Fibroblast of pulmonary artery (primary cell): Measurements from ENCODE around the gene KRTAP3-1.

Experiments used
- DNase-seq: peaks from one replicate; pipeline ENCODE4 v3.0.0-alpha.2; 2010; ENCODE audit warnings: low read depth
- H3K4me3 ChIP-seq: replicated peaks from 2 replicates; pipeline ENCODE4 v1.5.1; 2011; ENCODE audit warnings: low read depth, mild to moderate bottlenecking, control low read depth, low read length, moderate library complexity
- TF ChIP-seq, protein P1 (sequence below): IDR thresholded peaks from 2 replicates; pipeline ENCODE4 v1.5.1; 2011; ENCODE audit warnings: mild to moderate bottlenecking, control low read depth, low read length, inconsistent platforms; ENCODE audit errors: missing control alignments

Gene KRTAP3-1

GRCh38 chr17:41020336-41020735 lies 11.4 kb upstream of the KRTAP3-1 start:
- TF ChIP-seq, protein P1, sequence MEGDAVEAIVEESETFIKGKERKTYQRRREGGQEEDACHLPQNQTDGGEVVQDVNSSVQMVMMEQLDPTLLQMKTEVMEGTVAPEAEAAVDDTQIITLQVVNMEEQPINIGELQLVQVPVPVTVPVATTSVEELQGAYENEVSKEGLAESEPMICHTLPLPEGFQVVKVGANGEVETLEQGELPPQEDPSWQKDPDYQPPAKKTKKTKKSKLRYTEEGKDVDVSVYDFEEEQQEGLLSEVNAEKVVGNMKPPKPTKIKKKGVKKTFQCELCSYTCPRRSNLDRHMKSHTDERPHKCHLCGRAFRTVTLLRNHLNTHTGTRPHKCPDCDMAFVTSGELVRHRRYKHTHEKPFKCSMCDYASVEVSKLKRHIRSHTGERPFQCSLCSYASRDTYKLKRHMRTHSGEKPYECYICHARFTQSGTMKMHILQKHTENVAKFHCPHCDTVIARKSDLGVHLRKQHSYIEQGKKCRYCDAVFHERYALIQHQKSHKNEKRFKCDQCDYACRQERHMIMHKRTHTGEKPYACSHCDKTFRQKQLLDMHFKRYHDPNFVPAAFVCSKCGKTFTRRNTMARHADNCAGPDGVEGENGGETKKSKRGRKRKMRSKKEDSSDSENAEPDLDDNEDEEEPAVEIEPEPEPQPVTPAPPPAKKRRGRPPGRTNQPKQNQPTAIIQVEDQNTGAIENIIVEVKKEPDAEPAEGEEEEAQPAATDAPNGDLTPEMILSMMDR, result no peak
- H3K4me3 ChIP-seq, result no peak overlapping the region
- no peak for DNase-seq

DNA sequence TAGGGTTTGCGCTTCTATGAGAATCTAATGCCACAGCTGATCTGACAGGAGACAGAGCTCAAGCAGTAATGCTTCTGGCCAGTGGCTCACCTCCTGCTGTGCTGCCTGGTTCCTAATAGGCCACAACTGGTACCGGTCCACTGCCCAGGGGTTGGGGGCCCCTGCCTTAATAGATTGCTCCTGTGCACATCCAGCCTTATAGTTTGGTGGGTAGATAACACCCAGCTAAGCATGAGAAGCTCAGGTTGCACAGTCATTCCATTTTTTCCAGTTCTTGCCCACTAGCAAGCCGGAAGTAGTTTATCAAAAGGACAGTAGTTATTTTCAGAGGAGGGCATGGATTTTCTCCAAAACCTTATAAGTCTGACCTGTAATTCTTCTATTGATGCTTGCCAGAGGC lies 10.5 kb upstream of the KRTAP3-1 start:
- DNase-seq, result no peak
- no peak overlapping the region for H3K4me3 ChIP-seq
- TF ChIP-seq, protein P1, result no peak

GRCh38 chr17:41018541-41018940 lies 9.6 kb upstream of the KRTAP3-1 start:
- no peak for DNase-seq
- no peak overlapping the region for H3K4me3 ChIP-seq
- TF ChIP-seq, protein P1, result no peak

DNA sequence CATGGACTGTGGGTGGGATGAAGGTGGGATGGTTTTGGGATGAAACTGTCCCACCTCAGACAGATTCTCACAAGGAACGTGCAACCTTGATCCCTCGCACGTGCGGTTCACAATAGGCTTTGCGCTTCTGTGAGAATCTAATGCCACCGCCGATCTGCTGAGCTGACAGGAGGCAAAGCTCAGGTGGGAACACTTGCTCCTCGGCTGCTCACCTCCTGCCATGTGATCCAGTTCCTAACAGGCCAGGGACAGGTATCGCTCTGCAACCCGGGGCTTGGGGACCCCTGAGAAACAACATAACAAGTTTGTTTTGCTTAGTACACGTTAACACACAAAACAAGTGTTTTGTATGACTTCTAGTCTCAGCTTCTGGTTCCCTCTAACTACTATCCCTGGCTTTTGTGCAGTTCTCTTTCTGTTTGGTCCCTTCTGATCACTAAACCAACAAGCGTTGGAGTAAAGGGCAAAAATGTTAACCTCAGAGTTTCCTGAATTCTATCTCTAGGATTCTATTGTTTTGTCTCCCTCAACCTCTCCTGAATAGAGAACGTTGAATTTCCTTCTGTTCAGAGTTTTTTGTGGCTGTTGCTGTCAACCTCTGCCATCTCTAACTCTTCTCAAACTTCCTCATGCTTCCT lies 7.8 kb upstream of the KRTAP3-1 start:
- TF ChIP-seq, protein P1, result no peak
- DNase-seq, result no peak
- H3K4me3 ChIP-seq, result no peak overlapping the region

- H3K4me3 ChIP-seq, result no peak overlapping the region
- no peak for DNase-seq
- TF ChIP-seq, protein P1, result no peak
Observed at GRCh38 chr17:41015454-41015853, 6.5 kb upstream of the KRTAP3-1 start.

- DNase-seq, result no peak
- TF ChIP-seq, protein P1, result no peak
- H3K4me3 ChIP-seq, result no peak overlapping the region
Observed at GRCh38 chr17:41013606-41014005, 4.7 kb upstream of the KRTAP3-1 start.

GRCh38 chr17:41013181-41013580 lies 4.3 kb upstream of the KRTAP3-1 start:
- no peak for DNase-seq

More at GRCh38 chr17:41013181-41013580, 4.3 kb upstream of the KRTAP3-1 start:
- TF ChIP-seq, protein P1, result no peak
- H3K4me3 ChIP-seq, result no peak overlapping the region
